HTR-8/SVneo (cell line): ENCODE data around the gene JAG2.
A peak's percentile ranks its signal among the peaks of the same experiment; 100 is the strongest.

Source experiments
- DNase-seq: peaks from one replicate; pipeline ENCODE4 v3.0.0; 2011; ENCODE audit warnings: low spot score, mixed read lengths; ENCODE audit not compliant: insufficient read length
- FAIRE-seq: peaks from 2 replicates; lab custom pipeline; 2011; peaks lifted over from hg19 to GRCh38; lab: Jason Lieb, UNC

JAG2 gene

DNA sequence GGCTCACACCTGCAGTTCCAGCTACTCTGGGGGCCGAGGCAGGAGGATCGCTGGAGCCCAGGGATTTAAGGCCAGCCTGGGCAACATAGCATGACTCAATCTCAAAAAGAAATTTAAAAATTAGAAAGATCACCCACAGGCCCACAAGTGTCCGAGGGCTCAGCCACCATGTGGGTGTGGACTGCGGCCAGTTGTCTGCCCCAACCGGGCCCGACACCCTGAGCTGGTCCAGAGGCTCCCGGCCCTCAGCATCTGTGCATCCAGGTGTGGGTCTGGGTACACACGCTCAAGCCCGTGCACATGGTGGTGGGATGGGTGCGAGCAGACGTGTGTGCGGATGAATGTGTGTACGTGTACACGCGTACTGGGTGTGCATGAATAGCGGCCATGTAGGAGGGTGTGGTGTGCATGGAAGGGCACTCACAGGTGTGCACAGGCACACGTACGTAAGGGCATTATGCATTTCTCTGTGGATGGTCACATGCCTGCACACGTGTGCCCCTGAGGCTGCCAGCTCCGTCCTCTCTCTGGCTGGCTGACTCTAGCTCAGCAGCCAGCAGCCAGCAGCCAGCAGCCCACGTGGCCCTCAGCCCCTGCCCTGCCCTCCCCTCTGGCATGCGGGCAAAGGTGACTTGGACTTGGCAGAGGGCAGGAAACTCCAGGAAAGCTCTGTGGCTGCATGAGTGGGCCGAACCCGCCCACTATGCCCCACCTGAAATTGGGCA is 35.8 kb upstream of the JAG2 start:
- FAIRE-seq (peak; percentile 85), DNase-seq (no peak)

DNA sequence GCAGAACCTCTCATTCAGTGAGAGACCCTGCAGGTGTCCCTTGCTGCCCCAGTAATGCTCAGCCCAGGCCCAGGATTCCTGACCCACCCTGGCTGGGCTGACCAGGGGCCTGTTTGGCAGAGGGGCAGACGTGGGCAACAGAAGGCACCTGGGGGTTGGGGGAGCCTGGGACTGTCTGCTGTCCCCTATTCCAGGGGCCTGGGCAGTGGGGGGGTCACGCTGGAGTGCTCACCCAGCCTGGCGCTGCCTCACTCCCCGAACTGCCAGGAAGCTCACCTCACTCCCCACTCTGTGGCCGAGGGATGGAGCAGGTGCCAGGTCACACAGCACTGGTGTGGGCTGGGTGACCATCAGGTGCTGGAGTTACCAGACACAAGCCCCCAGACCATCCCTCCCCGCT is 35.1 kb upstream of the JAG2 start:
- FAIRE-seq (no peak), DNase-seq (no peak)

DNA sequence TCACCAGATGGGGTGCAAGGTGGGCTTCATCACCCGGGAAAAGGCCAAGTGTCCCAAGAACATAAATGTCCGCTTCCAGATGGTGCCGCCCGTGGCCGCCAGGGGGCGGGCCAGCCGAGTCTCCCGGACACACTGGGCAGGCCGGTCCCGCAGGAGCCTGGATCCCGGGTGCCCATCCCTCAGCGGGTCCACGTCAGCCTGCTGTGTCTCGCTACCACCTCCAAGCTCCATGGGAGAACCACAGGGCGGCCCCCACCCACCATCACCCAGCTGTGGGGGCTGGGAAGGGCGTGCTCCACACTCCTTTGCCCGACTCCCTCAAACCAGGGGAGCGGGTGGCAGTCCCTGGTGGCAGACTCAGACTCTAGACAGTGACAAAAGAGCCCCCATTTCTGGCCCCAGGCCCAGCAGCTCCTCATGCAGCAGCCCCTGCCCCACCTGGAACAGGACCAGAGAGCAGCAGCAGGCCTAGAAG is 34.5 kb upstream of the JAG2 start:
- FAIRE-seq = peak; percentile 48
- DNase-seq = peak; percentile 87

DNA sequence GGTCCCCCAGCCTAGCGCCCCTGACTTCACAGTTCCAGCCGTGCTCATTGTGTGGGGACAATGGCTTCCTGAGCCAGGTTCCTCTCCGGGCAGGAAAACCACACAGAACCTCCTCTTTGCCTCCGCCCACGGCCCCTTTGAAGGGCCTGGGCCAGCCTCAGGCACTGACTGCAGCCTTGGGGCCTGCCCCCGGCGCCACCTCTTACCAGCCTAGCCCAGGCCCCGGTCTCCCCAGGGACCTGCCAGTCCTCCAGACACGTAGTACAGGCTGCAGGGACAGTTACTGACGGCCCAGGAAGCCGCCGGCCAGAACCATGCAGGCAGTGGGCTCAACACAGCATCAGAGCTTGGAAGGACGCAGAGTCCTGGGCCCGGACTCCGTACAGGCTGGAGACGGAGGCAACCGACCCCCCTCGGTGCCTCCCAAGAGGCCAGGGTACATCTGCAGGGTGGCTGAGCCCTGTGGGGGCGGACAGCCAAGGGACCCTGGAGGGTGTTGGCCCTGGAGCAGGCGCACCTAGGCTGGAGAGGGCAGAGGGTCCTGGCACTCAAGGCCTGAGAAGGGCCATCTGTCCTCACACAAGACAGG is 33.4 kb upstream of the JAG2 start:
- FAIRE-seq (no peak), DNase-seq (no peak)

DNA sequence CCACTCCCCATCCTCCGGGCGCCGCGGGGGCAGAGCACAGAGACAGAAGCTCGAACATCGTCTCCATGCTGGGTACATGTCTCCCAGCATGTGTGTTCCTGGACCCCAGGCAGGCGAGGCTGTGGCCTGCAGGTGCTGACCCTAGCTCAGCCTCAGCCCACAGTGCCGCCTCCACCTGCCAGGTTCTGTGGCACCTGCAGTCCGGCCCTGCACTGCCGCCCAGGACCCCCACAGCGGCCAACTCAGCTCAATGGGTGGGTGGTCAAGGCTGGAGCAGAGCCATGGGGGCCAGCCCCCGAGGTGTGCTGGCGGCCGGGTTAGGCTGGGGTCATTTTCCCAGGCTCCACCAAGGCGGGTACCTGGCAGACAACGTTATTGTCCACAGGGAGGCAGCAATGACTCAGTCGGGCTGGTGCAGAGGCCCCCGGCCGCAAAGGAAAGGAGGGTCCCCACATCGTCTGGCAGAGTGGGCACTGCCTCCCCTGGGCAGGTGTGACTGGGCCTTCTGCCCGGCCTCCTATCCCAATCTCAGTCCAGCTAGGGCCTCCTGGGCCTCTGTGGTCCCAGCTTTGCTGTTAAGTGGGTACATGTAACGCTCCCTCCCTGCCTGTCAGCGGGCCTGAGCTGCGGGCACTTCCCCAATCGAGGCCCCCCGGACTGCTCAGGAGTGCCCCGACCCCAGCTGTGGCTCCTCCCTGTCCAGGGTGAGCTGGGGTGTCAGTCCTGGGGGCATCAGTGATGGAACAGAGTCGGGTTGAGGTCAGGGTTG is 32.8 kb upstream of the JAG2 start:
- DNase-seq (no peak), FAIRE-seq (no peak)

DNA sequence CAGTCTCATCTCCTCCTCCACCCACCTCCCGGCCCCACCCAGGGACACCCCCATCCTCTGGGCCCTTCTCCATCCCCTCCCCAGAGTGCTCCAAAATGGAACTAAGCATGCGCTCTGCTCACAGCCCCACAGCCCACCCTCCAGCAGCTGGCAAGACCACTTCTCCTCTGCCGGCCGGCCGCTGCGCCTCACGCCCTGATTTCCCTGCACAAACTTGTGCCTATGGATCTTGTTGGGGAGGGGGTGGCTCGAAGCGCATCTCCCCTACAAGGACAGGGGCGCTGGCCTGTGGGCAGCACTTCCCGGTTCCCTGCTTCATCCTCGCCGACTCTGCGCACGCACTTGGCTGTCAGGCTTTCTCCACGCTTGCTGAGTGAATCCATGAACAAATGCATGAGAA is 32.1 kb upstream of the JAG2 start:
- FAIRE-seq (no peak), DNase-seq (no peak)

DNA sequence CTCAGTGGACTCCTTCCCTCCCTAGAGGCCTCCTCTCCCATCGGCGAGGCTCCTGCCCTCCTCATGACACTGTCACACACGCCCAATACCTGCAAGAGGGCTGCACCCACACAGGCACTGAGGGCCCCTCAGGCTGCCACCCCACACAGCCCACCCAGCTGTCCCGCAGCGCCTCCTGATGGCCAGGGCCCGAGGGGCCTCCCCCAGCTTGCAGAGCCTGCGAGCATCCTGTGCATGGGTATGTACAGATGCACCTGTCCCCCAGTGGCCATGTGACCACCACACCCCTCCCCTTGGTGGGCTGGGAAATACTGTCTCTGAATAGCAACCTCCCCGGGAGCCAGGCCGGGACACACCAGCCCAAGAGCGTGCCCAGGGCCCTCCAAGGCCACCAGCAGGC is 31.5 kb upstream of the JAG2 start:
- FAIRE-seq = no peak
- no peak for DNase-seq

DNA sequence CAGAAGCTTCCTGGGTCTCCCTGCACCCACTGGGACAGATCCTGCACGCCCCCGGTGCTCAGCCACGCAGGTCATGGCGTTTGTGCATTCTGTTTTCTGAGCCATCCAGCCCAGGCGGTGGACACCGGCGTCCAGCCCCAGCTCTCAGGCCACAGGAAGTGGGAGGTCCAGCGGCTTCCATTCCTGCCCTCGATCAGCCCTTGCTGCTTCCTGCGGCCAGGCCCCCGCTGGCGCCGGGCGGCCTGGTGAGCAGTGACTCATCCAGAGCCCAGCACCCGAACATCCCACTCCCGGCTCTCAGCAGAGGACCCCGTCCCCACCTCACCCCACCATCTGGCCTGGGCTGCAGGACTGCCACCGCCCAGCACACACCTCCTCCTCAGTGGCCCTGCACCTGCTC is 30.5 kb upstream of the JAG2 start:
- FAIRE-seq (no peak), DNase-seq (no peak)

DNA sequence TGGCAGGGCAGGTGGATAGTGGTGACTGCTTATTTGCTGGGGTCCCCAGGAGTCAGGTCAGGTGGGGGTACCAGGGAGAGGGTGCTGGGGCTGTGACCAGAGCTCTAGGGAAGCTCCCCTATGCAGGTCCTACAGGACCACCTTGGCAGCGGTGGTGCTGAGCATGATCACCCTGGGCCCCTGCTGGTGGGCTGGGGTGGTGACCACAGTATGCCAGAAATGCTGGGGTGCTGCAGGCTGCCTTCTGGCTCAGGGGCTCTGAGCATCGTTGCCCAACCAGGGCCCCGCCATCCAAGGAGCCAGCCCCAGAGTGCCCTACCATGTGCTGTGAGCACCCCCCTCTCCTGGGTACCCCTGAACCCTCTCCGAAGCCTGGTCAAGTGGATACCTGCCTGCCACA is 30.0 kb upstream of the JAG2 start:
- DNase-seq = no peak
- FAIRE-seq = no peak

DNA sequence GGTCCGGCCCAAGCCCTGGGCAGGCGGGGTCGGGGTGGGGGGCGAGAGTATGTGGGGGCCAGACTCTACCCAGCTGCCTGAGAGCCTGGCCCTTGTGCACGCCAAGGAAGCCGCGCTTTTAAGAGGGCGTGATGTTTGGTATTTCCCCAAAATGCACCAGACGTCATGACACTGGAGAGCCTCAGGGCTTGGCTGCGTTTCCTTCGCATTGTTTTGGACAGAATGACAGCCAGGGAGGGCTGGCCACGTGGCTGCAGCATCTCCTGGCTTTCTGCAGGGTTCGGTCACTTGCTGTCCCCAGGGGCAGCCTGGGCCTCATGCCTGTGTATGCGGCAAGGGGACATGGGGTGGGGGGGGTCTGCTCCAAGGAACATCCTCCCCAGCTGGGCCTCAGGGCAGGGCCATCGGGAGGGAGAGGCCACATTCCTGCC is 28.6 kb upstream of the JAG2 start:
- DNase-seq = no peak

DNA sequence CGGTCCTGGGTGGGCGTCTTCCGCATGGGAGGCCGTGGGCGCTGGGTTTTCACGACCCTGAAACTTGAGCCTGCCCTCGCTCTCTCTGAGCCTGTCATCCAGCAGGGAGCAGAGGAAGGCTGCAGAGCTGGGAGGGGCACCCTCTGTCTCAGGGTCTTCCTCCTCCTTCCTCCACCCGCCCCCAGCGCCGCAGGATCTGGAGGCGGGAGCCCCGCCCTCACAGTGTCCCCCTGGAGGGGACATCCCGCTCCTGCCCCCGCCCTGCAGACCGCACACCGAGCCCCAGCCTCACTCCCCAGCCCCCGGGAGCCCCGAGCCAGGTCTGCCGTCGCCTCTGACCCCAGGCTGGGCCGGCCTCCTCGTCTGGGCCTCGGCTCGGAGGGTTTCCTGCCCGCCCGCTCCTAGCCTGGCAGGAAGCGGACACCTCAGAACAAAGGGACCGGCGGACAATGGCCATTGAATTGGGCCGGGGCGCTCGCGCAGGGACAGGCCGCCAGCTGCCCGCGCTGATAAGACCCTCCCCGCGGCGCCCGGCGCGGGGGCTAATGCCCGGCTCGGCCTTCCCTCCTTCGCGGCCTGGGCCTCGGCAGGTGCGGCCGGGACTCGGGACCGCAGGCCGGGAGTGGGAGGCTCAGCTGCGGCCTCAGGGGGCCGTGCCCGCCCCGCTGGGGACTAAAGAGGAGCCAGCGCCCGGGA is 27.8 kb upstream of the JAG2 start:
- FAIRE-seq (no peak), DNase-seq (no peak)

More for the DNA sequence above, 28.6 kb upstream of the JAG2 start:
- no peak for FAIRE-seq

DNA sequence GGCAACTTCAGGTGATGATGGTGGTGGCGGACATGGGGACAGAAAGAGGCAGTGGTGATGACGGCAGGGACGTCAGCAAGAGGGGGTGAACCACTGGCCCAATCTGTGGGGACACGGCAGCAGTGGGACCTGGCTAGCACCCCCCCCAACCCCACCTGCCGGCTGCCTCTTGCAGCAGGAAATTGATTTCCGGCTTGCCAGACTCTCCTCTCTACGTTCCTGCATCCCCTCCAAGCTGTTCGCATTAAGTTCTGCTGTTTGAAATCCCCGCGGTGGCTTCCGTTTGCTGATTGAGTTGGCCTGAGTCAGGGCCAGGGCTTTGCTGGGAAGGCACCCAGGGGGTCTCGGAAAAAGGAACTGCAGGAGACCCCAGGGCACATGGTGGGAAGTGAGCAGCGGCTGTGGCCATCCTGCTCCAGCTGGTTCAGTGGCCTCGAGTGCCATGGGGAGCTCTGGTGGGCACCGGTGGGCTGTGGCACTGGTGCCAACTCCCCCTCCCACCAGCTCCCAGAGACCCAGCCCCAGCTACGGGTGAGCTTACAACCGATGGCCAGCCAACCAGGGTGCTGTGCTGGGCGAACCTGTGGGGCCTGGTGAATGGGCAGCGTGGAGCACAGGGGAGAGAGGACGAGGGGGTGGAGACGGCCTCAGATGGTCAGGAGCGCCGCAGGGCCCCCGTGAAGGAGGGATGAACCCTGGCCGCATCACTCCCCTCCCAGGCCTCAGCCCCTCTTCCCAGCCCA is 27.1 kb upstream of the JAG2 start:
- DNase-seq = no peak
- no peak for FAIRE-seq

DNA sequence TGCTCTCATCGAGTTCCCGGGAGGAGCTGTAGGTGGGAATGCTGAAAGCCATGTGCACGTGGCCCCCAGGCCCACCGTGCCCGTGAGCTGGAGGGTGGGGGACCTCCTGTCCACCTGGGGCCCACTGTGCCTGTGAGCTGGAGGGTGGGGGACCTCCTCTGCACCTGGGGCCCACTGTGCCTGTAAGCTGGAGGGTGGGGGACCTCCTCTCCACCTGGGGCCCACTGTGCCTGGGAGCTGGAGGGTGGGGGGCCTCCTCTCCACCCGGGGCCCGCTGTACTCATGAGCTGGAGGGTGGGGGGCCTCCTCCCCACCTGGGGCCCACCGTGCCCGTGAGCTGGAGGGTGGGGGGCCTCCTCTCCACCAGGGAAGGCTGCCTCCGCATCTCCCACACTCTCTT is 26.5 kb upstream of the JAG2 start:
- FAIRE-seq (no peak), DNase-seq (no peak)

DNA sequence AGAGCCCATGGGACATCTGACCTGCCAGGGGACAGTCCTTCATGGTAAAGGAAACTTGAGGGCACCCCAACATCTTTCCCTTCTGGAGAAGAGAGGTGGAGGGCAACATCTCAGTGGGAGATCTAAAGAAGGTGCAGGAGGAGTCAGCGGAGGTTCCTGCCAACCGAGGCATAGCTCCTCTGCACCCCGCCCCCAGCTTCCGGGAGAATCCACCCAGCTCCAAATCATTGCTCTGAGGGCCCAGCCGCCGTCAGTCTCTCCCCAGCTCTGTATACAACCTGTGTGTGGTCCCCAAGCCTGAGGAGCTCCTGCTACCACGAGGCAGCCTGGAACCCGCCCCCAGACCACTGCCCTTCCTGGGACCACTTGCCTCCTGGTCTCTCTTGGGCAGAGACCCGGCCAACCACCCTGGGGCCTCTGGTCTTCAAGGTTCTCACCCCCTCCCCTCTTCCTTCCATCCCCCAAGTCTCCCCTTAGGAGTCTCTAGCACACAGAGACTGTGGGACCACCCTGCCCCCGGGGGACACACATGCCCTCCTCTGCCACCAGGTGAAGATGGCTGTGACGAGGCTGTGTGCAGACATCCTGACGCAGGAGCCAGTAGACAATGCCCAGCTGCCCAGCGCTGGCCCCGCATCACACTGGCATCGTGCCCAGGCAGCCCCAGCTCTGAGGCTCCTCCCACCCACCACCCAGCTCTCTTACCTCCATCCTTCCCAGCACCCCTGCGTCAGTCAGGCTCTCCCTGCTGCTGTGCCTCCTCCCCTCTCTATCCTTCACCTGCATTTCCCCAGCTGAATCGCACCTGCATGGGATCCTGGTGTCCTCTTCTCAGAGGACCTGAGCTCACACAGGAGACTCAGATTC is 25.6 kb upstream of the JAG2 start:
- FAIRE-seq (no peak), DNase-seq (no peak)

DNA sequence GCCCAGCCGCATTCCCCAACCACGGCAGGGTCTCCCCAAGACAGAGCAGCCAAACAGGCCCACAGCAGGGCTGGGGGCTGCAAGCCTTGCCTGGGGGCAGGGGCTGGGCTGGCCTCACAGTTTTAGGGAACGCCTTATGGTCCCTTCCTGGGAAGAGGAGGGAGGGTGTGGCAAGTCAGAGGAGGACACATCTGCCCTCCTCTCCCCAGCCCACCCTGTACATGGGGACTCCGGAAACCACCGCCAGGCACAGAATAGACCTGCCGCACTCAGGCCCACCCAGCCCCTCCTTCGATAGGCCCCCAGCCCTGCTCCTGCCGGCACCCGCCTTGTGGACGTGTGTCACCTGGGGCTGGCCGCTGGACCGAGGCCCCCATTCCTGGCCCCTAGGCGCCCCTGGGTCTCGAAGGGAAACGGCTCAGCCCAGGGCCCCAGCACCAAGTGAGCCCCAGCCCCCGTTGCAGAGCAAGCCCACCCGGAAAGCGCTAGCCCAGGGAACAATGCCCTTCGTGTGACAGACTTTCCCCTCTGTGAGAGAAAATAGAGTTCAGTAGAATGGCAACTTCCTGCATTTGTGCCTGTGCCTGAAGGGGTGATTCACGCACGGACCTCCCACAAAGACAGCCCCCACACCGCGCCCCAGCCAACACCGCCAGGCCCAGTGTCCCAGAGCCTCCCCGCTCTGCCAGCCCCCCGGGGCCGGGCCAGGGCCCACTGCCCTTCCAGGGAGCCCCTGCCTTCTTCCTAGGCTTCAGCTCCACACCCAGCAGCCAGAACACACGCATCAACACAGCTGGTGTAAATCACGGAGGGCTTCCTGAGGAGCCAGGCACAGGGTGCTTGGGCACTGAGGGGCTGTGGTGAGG is 24.5 kb upstream of the JAG2 start:
- FAIRE-seq (peak; percentile 40), DNase-seq (no peak)

DNA sequence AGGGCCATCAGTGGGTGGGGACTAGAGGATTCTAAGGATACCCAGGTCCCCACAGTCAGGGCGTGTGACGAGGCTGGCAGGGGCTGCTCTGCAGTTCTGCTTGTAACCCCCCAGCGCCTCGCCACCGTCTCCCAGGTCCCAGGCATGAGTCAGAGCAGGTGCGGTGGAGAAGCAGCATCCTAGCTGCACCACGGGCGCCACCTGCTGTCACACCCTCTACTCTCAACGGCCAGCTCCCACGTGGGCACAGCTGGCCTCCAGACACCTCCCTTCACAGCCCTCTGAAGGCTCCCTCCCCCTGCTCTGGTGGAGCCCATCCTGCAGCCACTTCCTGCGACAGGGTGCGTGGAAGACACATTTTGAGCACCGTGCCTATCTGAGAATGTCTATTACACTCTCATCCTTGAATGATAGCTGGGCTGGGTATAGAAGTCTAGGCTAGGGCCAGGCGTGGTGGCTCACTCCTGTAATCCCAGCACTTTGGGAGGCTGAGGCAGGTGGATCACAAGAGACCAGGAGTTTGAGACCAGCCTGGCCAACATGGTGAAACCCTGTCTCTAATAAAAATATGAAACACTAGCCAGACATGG is 19.5 kb upstream of the JAG2 start:
- no peak for FAIRE-seq
- DNase-seq = no peak

DNA sequence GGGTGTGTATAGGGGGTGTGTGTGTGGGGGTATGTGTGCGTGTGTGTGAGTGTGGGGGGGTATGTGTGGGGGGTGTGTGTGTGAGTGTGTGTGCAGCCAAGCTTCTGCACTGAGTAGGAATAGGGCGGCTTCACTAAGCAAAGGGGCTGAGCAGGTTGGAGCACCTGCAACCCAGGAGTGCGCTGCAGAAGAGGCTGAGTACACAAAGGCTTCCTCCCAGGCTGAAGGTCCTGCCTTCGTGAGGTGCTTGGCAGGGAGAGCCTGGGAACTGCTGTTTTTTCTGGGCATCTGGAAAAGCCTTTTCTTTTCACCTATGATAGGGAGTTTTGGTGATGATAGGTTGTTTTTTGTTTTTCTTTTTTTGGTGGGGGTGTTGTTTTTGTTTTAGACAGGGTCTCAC is 18.5 kb upstream of the JAG2 start:
- DNase-seq (no peak), FAIRE-seq (no peak)

DNA sequence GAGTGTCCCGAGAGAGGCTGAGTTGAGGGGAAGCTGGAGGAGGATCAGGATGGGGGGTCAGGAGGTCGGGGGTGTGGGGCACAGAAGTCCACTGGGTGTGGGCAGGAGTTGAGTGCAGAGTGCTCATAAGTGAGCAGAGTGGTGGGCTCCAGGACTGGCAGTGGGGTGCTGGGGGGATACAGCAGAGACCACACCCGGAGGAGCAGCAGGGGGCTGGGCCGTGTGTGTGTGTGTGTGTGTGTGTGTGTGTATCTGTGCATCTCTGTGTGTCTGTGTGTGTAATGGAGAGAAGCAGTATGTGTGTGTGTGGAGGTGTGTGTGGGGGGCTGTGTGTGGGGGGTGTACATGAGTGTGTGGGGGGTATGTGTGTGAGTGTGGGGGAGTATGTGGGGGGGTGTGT is 17.4 kb upstream of the JAG2 start:
- no peak for FAIRE-seq
- no peak for DNase-seq
